ENCODE measurements around the gene BCL7B.

The BCL7B gene

GRCh38 chr7:73487486-73487885 is 70.0 kb downstream of the BCL7B start:
- DNase-seq, result no peak

Data from NCI-H748 treated with DMSO at 0.1 percent for 48 hours (cell line).